ENCODE measurements around the gene ATP2A1.
"Not testable (repeated sequence)": the region's sequence is repeated elsewhere in the genome, so short reads cannot be mapped to it uniquely, and the experiment has no call there.

The ATP2A1 gene

DNA sequence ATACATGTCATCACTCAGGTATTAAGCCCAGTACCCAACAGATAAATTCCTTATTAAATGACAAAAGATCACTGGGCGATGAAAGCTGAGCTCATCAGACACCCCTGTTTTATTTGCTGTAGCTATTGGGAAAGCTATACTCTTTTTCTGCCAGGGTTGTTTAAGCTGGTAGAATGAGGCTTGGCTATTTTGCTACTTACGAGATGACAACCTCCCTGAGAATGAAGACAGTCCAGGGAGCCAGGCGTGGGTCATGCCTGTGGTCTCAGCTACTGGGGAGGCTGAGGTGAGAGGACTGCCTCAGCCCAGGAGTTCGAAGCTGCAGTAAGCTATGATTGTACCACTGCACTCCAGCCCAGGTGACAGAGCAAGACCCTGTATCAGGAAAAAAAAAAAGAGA lies 19.0 kb upstream of the ATP2A1 start:
- no peak for FAIRE-seq
- DNase-seq (ENCODE audit: low spot score): no peak

GRCh38 chr16:28863929-28864793 lies 14.1 kb upstream of the ATP2A1 start:
- no peak for FAIRE-seq
- DNase-seq (ENCODE audit: low spot score): no peak

- FAIRE-seq (no peak), DNase-seq (ENCODE audit: low spot score) (no peak)
Measured at GRCh38 chr16:28865001-28865688, 13.1 kb upstream of the ATP2A1 start.

DNA sequence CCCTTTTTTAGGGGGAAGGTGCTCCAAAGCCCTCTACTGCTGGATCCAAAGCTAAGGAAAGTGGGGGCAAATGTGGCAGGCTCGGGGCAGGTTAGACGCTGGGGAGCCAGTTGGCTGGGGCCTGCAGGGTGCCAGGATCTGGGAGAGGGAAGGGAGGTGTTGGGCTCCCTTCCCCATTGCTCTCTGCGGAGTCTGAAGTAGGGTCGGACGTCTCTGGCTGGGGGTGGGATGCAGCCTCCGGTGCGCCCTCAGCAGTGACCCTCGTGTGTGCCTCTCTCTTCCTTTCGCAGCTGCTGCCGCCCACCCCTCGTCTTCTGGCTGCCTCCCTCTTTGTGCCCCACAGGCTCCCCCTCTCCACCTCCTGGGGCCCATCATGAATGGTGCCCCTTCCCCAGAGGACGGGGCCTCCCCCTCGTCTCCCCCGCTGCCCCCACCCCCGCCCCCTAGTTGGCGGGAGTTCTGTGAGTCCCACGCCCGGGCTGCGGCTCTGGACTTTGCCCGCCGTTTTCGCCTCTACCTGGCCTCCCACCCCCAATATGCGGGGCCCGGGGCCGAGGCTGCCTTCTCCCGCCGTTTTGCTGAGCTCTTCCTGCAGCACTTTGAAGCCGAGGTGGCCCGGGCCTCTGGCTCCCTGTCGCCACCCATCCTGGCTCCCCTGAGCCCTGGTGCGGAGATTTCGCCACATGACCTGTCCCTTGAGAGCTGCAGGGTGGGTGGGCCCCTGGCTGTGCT lies 12.4 kb upstream of the ATP2A1 start:
- no peak for FAIRE-seq
- DNase-seq (ENCODE audit: low spot score): no peak

DNA sequence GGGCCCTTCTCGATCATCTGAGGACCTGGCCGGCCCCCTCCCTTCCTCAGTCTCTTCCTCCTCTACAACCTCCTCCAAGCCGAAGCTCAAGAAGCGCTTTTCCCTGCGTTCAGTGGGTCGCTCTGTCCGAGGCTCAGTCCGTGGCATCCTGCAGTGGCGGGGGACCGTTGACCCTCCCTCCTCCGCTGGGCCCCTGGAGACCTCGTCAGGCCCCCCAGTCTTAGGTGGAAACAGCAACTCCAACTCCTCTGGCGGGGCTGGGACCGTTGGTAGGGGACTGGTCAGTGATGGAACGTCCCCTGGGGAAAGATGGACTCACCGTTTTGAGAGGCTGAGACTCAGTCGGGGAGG lies 11.9 kb upstream of the ATP2A1 start:
- FAIRE-seq: no peak

DNA sequence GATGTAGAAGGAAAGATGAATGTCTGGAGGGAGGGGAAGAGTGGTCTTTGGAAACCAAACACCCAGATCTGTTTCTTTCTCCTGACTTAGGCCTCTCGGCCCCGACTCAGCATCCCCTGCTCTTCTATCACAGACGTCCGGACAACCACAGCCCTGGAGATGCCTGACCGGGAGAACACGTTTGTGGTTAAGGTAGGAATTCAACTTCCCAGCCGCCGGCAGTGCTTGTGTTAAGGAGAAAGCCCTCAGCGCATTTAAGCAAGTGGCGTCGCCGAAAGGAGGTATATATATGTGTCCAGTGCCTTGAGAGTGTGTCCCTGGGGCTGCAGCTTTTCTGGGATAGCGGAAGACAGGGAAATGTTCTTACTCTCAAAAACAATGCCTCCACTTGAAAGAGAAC lies 11.0 kb upstream of the ATP2A1 start:
- DNase-seq (ENCODE audit: low spot score) (no peak), FAIRE-seq (no peak)

More for the DNA sequence above, 11.9 kb upstream of the ATP2A1 start:
- DNase-seq (ENCODE audit: low spot score): no peak

- not testable (repeated sequence) for FAIRE-seq; DNase-seq (ENCODE audit: low spot score)
Measured at GRCh38 chr16:28867646-28868045, 10.6 kb upstream of the ATP2A1 start.

GRCh38 chr16:28869201-28869600 lies 9.1 kb upstream of the ATP2A1 start:
- FAIRE-seq: no peak
- no peak for DNase-seq (ENCODE audit: low spot score)

DNA sequence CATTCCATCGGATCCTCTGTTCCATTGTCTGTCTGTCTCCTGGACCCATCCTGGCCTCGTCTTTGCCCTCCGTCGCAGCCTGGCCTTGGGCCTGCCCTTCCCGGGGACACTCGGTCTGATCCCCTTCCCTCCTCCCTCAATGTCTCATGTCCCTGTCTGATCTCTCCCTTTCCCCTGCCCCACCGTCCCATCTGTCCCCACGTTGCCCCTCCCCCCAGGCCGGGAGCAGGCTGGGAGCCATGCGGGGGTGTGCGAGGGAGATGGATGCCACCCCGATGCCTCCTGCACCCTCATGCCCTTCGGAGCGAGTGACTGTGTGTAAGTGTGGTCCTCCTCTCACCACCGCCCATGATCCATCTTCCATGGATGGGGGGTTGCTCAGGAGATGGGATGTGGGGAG lies 5.3 kb upstream of the ATP2A1 start:
- FAIRE-seq (no peak), DNase-seq (ENCODE audit: low spot score) (no peak)

DNA sequence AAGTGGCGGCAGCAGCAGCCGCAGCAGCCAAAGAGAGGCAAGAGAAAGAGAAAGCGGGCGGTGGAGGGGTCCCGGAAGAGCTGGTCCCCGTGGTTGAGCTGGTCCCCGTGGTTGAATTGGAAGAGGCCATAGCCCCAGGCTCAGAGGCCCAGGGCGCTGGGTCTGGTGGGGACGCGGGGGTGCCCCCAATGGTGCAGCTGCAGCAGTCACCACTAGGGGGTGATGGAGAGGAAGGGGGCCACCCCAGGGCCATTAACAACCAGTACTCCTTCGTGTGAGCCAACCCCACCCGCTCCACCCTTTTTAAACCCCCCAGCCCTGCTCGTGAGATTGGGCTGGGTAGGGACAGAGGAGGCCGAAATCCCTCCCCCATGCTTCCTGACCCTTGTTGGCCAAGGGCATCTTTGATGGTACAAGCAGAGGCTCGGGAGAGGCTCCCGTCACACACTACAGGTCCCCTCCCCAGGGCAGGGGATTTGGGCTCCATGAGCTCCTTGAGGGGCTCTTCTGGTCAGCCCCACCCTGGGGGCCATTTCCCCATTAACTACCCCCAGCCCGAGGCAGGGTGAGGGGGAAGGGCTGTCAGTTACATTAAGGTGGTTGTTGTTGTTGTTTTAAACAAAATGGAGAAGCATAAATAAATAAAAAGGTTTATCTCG lies 4.6 kb upstream of the ATP2A1 start:
- FAIRE-seq (no peak), DNase-seq (ENCODE audit: low spot score) (peak; percentile 51)

DNA sequence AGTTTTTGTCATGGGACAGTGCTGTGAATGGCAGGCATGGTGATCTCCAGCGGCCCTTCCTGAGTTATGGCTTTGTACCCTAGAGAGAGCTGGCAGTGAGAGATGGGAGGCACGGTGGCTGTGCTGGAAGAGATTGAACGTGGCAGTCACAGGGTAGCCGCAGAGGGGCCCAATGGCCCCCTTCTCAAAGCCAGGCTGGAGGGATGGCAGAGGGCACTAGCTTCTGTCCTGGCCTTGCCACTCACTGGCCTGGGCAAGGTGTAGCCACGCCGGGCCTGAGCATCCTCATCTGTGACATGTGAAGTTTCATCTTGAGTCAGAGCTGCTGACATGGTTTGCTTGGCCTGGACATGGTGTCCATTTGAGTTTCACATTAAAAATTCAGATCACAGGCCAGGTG lies 3.9 kb upstream of the ATP2A1 start:
- no peak for DNase-seq (ENCODE audit: low spot score)

GRCh38 chr16:28875134-28876018 lies 2.9 kb upstream of the ATP2A1 start:
- no peak for FAIRE-seq

More for the DNA sequence above, 3.9 kb upstream of the ATP2A1 start:
- no peak for FAIRE-seq

DNA sequence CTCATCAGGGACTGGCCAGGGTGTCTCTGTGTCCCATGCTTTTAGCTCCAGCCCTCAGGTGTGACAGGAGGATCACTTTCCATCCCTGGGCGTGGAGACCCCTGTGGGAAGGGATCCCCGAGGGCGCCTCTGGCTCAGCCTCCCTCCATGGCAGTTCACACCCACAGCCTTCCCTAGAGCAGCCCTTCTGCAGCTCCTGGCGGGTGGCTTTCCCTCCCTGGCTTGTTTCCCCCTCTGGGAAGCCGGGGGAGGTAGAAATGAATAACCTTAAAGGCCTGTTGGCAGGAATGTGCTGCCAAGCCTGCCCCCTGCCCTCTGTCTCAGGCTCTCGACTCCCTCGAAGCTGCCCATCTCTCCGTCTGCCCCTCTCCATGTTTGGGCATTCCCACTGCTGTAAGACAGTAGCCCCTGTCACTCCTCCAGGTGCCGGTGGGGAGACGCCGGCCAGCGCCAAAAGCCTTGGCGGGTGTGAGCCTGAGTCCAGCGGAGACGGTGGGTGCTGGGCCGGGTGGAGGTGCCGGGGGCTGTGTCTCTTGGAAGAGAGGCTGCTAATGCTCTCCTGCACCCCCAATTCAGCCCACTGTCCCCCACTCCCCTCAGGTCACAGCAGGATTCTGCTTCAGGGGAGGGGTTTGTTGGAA lies 2.1 kb upstream of the ATP2A1 start:
- DNase-seq (ENCODE audit: low spot score): no peak
- FAIRE-seq: no peak

More at GRCh38 chr16:28875134-28876018, 2.9 kb upstream of the ATP2A1 start:
- no peak for DNase-seq (ENCODE audit: low spot score)

GRCh38 chr16:28876973-28877654 lies 1.2 kb upstream of the ATP2A1 start:
- DNase-seq (ENCODE audit: low spot score): no peak
- no peak for FAIRE-seq

- no peak for DNase-seq (ENCODE audit: low spot score)
- no peak for FAIRE-seq
Measured at GRCh38 chr16:28877655-28878000, 660 bp upstream of the ATP2A1 start.

DNA sequence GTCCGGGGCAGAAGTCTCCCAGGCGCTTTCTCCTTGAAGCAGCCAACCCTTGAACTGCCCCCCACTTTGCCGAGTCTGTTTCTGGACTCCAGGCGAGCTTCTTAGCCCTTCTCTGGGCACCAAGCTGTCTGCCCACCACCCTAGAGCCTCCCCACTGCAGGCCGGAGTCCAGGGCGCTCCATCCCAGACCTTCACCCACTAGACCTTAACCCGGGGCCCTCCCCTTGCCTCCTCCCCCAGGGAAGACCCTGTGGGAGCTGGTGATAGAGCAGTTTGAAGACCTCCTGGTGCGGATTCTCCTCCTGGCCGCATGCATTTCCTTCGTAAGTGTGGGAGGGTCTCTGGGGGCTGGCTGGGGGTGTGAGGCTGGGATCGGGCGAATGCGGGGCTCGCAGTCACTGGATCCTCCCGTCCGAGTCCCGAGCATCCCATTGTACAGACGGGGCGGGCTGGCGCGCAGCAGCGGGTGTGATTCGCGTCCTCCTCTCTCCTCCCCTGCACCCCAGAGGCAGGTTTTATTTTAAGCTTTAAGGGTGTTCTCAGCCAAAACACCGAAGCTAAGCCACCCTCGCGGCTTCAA lies 1.1 kb downstream of the ATP2A1 start:
- no peak for DNase-seq (ENCODE audit: low spot score)
- no peak for FAIRE-seq

DNA sequence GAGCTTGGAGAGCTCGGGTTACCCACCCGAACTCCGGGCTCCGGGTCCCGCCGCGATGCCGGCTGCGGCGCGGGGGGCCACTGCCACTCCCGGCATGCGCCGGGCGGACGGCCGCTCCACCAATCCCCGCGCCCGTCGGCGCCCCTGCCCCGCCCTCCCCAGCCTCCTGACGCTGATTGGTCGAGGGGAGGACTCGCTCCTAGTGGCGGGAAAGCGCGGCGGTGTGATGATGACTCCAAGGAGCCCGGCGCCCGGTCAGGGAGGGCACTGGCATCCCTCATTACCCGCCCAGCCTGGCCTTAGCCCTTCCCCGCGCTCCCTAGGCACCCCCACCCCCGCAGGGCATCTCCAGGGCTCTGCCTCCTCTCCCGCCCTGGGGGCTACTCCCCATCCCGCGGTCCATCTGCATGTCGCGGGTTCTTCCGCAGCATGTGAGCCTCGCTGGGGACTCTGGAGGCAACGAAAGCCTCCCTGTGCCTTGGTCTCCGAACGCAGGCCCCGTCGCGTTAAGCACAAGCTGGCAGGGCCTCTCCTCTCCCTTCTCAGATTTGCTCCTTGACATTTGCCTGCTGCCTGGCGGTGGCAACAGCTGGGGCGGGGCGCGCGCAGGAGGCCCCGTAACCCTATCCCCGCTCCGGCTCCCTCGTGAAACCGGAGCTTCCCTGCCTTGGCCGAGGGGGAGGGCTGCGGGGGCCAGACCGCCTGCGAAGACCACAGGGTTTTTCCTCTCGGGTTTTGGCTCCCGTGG lies 1.7 kb downstream of the ATP2A1 start:
- FAIRE-seq: peak; percentile 63
- peak; percentile 95 for DNase-seq (ENCODE audit: low spot score)

DNA sequence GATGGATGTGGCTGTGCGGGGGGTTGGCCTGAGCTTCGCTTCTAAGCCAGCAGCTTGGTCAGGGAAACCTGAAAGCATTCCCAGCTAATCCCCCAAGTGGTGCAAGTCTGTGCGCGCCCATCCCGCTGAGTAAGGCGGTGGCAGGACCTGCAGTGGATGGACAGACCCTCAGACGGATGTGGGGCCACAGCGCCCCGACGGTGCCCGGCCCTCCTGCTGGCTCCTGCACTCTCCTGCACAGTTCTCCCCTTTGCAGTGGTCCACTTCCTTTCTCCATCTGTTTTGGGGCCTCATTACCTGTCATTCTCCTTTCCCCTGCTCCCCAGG lies 2.3 kb downstream of the ATP2A1 start:
- FAIRE-seq (no peak), DNase-seq (ENCODE audit: low spot score) (no peak)

DNA sequence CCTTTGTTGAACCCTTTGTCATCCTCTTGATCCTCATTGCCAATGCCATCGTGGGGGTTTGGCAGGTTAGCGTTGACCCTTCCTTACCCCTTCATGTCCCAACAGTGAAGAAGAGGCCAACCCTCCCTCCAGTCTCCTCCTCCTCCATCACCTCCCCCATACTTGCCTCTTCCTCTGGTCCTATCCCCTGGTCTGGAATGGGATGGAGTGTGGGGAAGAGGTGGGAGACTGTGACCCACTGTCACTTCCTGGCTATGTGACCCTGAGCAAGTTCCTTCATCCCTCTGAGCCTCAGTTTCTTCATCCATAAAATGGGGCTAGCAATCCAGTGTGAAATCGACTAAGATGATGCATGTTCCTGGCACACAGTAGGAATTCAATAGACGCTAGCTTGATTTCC lies 2.7 kb downstream of the ATP2A1 start:
- FAIRE-seq: no peak
- DNase-seq (ENCODE audit: low spot score): no peak

Measured in urothelium cell line (cell line).